Activated naive CD4-positive, alpha-beta T cell treated with anti-CD3 and anti-CD28 coated beads for 36 hours (primary cell): ENCODE measurements around the gene STXBP4. TPM values are rescaled to one million over a fixed set of nuclear protein-coding genes. Genes with fewer than 3 reads are reported as not detected.

Source experiments
- CTCF ChIA-PET: fragments of 350-600 bp; sonication (Branson Sonifier 250); formaldehyde crosslinking; loops from one replicate; lab custom pipeline; 2021; ENCODE audit warnings: antibody characterized with exemption; lab: Charles Lee
- DNase-seq: peaks from one replicate; pipeline ENCODE4 v3.0.0-alpha.2; 2020
- H3K27ac Mint-ChIP-seq: one replicate; pipeline ENCODE4 v1.8.0; 2021; ENCODE audit warnings: mild to moderate bottlenecking, mixed read lengths
- H3K27me3 Mint-ChIP-seq: one replicate; pipeline ENCODE4 v1.8.0; 2021; ENCODE audit warnings: low read depth, mixed read lengths
- H3K36me3 Mint-ChIP-seq: one replicate; pipeline ENCODE4 v1.8.0; 2021; ENCODE audit warnings: low read depth, mixed read lengths
- H3K4me1 Mint-ChIP-seq: one replicate; pipeline ENCODE4 v1.8.0; 2021; ENCODE audit warnings: low read depth, mixed read lengths
- H3K4me3 Mint-ChIP-seq: one replicate; pipeline ENCODE4 v1.8.0; 2021; ENCODE audit warnings: mild to moderate bottlenecking, moderate library complexity, mixed read lengths
- H3K9me3 Mint-ChIP-seq: one replicate; pipeline ENCODE4 v1.8.0; 2021; ENCODE audit warnings: mixed read lengths
- intact Hi-C: fragments of 100-400 bp; cut with micrococcal nuclease; formaldehyde crosslinking; loops from one replicate; pipeline ENCODE4 v1.15.1; 2023
- total RNA-seq, 2 experiments: library from RNA; stranded (reverse); gene quantifications; one replicate each; pipeline ENCODE4 v1.2.3, GENCODE V29; 2021

The STXBP4 gene
- total RNA-seq, 2 experiments from 2014 or later = 4.5 to 5.3 TPM

DNA sequence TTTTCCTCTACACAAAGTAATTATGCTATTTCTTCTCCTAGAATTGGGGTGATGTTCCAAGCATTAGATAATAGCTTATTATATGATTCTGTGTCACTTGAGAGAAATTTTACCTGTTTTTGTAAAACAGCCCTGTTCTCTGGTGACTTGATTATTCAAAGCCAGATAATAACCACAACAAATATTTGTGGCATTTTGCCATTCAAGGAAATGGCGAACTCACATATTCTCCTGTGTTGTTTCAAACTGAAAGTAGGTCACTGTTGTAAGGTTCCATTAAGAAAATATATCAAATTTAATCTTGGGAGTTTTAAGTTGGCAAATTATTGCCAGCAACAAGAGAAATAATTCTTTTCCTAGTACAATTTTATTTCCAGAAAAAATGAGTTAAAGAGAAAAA is 124.8 kb downstream of the STXBP4 start:
- CTCF ChIA-PET = no interaction called here

DNA sequence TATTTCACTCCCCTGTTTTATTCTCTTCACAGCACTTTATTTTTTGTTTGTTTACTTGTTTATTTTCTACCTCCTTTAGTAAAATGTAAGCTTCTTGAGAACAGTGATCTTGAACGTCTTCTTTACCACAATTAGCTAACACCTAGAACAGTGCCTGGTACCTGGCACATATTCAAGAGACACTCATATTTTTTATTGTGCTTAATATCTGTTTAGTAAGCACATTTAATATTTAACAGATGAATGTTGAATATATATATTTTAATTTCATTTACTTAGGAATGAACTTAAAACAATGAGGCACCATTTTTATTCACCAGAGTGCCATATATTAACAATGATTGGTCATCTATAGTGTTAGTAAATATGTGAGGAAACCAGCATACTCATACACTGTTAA is 130.2 kb downstream of the STXBP4 start:
- no peak overlapping the region for H3K27ac Mint-ChIP-seq
- CTCF ChIA-PET = interaction anchor here (0.6 kb wide), 1 partner anchor 637 kb away, joined by 3 read pairs; no protein-coding TSS in a partner anchor
- H3K4me1 Mint-ChIP-seq = no peaks in the 10 kb centered on the region
- H3K36me3 Mint-ChIP-seq = peaks cover 22% of the 10 kb centered on the region
- DNase-seq = no peak
- H3K4me3 Mint-ChIP-seq = no peak overlapping the region
- intact Hi-C loops = no loop called here
- H3K9me3 Mint-ChIP-seq = peaks cover 3% of the 10 kb centered on the region
- H3K27me3 Mint-ChIP-seq = no peaks in the 10 kb centered on the region

More for the DNA sequence above, 124.8 kb downstream of the STXBP4 start:
- Mint-ChIP-seq H3K4me1 (peaks cover 6% of the 10 kb centered on the region), H3K9me3 (no peaks in the 10 kb centered on the region), H3K36me3 (peaks cover 1% of the 10 kb centered on the region), H3K27ac (no peak overlapping the region), H3K4me3 (no peak overlapping the region), H3K27me3 (no peaks in the 10 kb centered on the region)
- intact Hi-C loops = no loop called here
- DNase-seq = no peak

DNA sequence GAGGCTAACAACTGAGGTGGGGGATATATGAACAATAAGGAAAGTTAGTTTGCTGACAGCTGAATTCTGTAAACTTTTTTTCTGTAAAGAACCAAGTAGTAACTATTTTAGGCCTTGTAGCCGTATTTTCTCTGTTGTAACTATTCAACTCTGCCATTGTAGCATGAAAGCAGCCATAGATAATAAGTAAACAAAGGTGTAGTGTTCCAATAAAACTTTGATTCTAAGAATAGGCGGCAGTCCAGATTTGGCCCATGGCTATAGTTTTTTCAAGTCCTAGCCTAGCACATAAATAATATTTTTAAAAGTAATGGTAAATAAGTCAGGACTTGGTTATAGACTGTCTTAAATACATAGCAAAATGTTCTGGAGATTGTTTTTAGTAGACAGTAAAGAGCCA is 142.0 kb downstream of the STXBP4 start:
- no peak overlapping the region for H3K4me3 Mint-ChIP-seq
- no peak for DNase-seq
- peaks cover 15% of the 10 kb centered on the region for H3K36me3 Mint-ChIP-seq
- no peak overlapping the region for H3K27ac Mint-ChIP-seq
- no peaks in the 10 kb centered on the region for H3K27me3 Mint-ChIP-seq
- peaks cover 11% of the 10 kb centered on the region for H3K9me3 Mint-ChIP-seq
- intact Hi-C loops = no loop called here
- CTCF ChIA-PET = no interaction called here
- H3K4me1 Mint-ChIP-seq = no peaks in the 10 kb centered on the region

DNA sequence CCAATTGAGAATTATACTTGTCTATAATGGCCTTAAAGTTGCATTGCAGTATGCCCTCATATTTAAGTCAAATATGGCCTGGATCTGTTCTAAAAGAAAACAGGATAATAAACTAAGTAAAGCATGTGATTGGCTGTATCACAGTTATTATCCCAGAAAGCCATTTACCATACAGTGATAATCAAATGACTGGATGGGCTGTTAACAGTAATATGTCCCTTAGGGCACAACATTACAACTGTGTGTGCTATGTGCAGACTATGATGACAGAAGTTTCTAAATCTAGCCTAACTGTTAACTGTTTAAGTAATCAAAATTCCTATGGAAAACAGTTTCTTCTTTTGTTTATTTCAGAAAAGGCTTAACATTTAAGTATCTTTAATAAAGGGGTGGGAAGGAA is 145.7 kb downstream of the STXBP4 start:
- no peak for DNase-seq
- intact Hi-C loops = no loop called here
- Mint-ChIP-seq H3K27me3 (no peaks in the 10 kb centered on the region), H3K36me3 (no peaks in the 10 kb centered on the region), H3K4me1 (no peaks in the 10 kb centered on the region), H3K27ac (no peak overlapping the region), H3K4me3 (no peak overlapping the region), H3K9me3 (no peaks in the 10 kb centered on the region)
- CTCF ChIA-PET = no interaction called here

DNA sequence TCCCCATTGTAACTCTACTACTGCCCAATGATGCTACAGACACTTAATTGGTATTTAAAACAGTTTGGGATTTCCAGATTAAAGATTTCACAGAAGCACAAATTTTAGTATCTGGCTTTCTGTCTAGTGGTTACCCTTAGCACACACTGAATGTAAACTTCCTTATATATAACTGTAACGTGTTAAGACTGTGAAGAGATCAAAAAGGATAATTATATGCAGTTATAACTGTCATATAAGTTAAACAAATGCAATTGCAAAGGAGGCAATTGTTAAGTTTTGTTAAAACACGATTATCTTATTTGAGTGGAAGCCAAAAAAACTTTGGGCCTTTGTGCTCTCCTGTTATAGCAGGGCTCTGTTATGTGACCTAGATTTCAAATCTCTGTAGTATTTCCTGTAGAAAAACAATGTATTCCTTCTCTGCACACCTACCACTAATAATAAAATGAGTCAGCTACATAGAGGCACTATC is 147.9 kb downstream of the STXBP4 start:
- H3K36me3 Mint-ChIP-seq = no peaks in the 10 kb centered on the region
- H3K9me3 Mint-ChIP-seq = no peaks in the 10 kb centered on the region
- CTCF ChIA-PET = no interaction called here
- no peaks in the 10 kb centered on the region for H3K4me1 Mint-ChIP-seq
- no peak overlapping the region for H3K27ac Mint-ChIP-seq
- intact Hi-C loops = no loop called here
- H3K4me3 Mint-ChIP-seq = no peak overlapping the region
- H3K27me3 Mint-ChIP-seq = no peaks in the 10 kb centered on the region
- no peak for DNase-seq

DNA sequence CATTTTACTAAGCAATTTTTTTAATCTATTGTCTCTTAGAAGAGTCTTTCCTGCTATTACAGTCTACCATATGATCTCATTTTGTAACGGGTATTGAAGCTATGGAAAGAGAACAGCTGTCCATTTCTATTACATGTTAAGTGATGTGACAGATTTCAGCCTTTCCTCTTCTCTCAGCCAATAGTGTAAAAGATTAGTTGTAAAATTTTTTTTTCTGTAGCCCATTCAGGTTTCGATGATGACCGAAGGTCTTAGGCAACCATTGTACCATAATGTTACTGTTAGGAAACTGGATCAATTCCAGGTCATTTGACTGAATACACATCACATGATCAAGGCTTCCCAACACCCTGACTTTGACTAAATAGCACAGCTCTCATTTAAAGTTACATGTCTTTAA is 148.6 kb downstream of the STXBP4 start:
- H3K9me3 Mint-ChIP-seq = no peaks in the 10 kb centered on the region
- no peaks in the 10 kb centered on the region for H3K4me1 Mint-ChIP-seq
- no peaks in the 10 kb centered on the region for H3K27me3 Mint-ChIP-seq
- no peak overlapping the region for H3K4me3 Mint-ChIP-seq
- no peaks in the 10 kb centered on the region for H3K36me3 Mint-ChIP-seq
- intact Hi-C loops = no loop called here
- no peak overlapping the region for H3K27ac Mint-ChIP-seq
- CTCF ChIA-PET = no interaction called here
- DNase-seq = no peak

DNA sequence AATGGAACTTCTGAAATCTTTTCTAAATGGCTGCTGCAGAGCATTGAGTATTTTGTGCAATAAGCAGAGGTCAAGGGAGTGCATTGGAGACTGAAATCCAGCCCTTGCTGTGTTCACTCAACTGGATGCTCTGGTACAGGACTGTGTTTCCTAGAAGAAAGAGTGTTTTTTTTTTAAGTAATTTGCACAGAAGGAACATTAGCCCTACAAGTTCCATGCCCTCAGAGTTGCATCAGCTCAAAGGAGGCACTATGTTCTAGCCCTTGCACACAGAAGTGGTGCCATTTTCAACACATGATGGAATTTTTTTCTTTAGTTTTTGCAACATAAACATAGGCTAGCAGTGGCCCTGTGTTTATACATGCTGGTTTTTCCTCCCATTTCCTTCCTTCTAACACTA is 152.1 kb downstream of the STXBP4 start:
- H3K27ac Mint-ChIP-seq = no peak overlapping the region
- no peaks in the 10 kb centered on the region for H3K9me3 Mint-ChIP-seq
- H3K27me3 Mint-ChIP-seq = no peaks in the 10 kb centered on the region
- CTCF ChIA-PET = interaction anchor here (0.6 kb wide), 1 partner anchor 176 kb away, joined by 4 read pairs; no protein-coding TSS in a partner anchor
- H3K4me1 Mint-ChIP-seq = no peaks in the 10 kb centered on the region
- DNase-seq = no peak
- no peak overlapping the region for H3K4me3 Mint-ChIP-seq
- intact Hi-C loops = no loop called here
- H3K36me3 Mint-ChIP-seq = no peaks in the 10 kb centered on the region

DNA sequence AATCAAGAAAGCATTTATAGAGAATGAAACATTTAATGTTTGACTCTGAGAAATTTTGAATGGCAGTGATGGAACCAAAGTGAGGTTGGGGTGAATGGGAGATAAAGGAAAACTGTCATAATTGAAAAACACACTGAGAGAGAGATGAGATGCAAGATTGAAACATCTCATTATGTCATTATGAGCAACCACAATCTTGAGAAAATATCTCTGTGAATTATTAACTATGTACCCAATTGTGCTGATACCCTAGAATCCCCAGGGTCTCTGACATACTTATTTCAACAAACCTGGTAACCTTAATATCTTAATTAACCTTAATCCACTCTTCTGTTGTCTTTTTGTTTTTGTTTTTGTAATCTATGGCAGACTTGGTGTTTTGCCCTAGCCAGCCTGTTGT is 152.7 kb downstream of the STXBP4 start:
- intact Hi-C loops = no loop called here
- H3K9me3 Mint-ChIP-seq = no peaks in the 10 kb centered on the region
- H3K27me3 Mint-ChIP-seq = no peaks in the 10 kb centered on the region
- CTCF ChIA-PET = interaction anchor here (0.6 kb wide), 2 partner anchors 134 to 176 kb away, joined by 3 to 4 read pairs; no protein-coding TSS in a partner anchor
- no peak overlapping the region for H3K4me3 Mint-ChIP-seq
- no peak for DNase-seq
- H3K36me3 Mint-ChIP-seq = no peaks in the 10 kb centered on the region
- H3K27ac Mint-ChIP-seq = no peak overlapping the region
- no peaks in the 10 kb centered on the region for H3K4me1 Mint-ChIP-seq

DNA sequence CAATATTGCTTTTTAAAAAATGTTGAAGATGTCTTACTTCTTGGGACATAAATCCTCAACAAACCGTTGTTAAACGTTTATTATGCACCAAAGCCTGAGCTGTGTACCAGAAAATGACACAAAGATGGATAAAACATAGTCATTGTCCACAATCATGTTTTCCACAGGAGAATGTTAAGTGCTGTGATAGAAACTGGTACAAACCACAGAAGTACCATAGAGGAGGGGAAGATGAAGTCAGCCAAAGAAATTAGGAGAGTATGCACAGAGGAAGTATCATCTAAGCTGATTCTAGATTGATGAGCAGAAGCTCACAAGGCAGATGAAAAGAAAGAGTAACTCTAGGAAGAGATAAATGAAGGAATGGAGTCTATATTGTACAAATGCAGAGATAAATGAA is 153.5 kb downstream of the STXBP4 start:
- CTCF ChIA-PET = no interaction called here
- H3K4me3 Mint-ChIP-seq = no peak overlapping the region
- H3K4me1 Mint-ChIP-seq = no peaks in the 10 kb centered on the region
- intact Hi-C loops = no loop called here
- H3K27ac Mint-ChIP-seq = no peak overlapping the region
- H3K36me3 Mint-ChIP-seq = no peaks in the 10 kb centered on the region
- DNase-seq = no peak
- H3K27me3 Mint-ChIP-seq = no peaks in the 10 kb centered on the region
- no peaks in the 10 kb centered on the region for H3K9me3 Mint-ChIP-seq

DNA sequence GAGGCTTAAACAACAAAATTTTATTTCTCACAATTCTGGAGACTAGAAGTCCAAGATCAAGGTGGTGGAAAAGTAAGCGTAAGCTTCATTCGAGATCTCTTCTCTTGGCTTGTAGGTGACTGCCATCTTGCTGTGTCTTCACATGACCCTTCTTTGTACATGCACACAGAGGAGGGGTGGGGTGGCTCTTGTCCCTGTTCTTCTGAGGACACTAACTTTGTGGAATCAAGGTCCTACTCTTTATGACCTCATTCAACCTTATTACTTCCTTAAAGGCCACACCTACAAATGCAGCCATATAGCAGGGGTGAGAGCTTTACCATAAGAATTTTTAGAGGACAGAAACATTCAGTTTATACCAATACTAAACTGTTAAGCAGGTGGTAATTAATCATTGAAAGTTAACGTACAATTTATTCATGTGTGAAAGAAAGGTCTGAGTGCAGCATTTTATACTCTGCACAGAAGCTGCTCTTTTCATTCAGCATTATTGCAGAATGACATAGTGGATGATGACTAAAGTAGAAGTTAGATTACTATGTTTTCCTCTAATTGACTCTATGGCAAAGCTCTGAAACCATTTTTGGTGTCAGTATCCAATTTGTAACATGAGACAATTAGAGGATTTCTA is 156.3 kb downstream of the STXBP4 start:
- H3K9me3 Mint-ChIP-seq = no peaks in the 10 kb centered on the region
- no peak for DNase-seq
- H3K4me3 Mint-ChIP-seq = no peak overlapping the region
- H3K27ac Mint-ChIP-seq = no peak overlapping the region
- H3K36me3 Mint-ChIP-seq = peaks cover 3% of the 10 kb centered on the region
- CTCF ChIA-PET = no interaction called here
- intact Hi-C loops = no loop called here
- no peaks in the 10 kb centered on the region for H3K4me1 Mint-ChIP-seq
- H3K27me3 Mint-ChIP-seq = no peaks in the 10 kb centered on the region

DNA sequence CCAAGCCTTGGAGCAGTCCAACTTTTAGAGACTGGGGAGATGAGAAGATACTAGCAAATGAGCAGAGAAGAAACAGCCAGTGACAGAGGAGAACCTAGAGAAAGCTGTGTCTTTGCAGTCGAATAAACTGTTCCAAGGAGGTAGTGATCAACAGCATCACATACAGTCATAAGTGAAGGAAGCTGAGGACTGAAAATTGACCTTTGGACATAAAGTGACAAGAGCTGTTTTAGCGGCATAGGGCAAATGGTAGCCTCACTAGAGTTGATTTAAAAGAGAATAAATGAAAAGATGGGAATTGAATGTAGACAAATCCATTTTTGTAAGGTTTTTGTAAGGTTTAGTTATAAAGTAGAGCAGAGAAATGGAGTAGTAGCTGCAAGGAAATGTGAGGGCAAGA is 165.0 kb downstream of the STXBP4 start:
- DNase-seq = no peak
- Mint-ChIP-seq H3K27me3 (no peaks in the 10 kb centered on the region), H3K36me3 (peaks cover 2% of the 10 kb centered on the region), H3K4me3 (no peak overlapping the region), H3K4me1 (no peaks in the 10 kb centered on the region), H3K9me3 (no peaks in the 10 kb centered on the region), H3K27ac (no peak overlapping the region)
- CTCF ChIA-PET = no interaction called here
- intact Hi-C loops = no loop called here

DNA sequence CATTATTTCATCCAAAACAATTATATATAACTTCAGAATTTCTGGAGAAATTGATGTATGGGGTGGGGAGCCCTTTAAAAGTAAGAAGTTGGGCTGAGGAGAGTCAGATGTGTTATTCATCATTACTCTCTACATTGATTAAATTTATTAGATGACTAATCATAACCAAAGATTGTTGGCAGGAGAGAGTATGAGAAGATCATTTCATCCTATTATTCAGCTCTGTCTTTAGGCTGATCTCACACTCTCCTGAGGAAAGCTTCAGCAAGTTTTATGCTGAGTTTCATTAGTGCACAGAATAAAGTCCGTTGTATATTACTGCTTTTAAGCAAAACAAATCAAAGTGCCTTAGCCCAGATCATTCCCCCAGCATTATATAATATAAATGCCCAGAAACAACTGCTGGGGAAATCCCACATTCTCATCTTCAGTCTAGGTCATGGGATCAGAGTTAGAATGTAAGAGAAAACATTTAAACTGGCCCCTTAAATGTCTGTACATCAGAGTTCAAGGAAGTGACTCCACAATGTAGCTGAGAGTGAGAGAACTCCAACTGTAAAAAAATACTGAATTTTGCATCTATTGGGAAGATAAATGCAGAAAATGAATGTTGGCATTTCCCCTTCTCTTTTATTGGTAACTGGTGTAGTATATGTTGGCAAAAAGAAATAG is 166.1 kb downstream of the STXBP4 start:
- DNase-seq = no peak
- Mint-ChIP-seq H3K36me3 (no peaks in the 10 kb centered on the region), H3K9me3 (no peaks in the 10 kb centered on the region), H3K27me3 (no peaks in the 10 kb centered on the region), H3K4me1 (no peaks in the 10 kb centered on the region), H3K4me3 (no peak overlapping the region), H3K27ac (no peak overlapping the region)
- intact Hi-C loops = no loop called here
- CTCF ChIA-PET = no interaction called here

DNA sequence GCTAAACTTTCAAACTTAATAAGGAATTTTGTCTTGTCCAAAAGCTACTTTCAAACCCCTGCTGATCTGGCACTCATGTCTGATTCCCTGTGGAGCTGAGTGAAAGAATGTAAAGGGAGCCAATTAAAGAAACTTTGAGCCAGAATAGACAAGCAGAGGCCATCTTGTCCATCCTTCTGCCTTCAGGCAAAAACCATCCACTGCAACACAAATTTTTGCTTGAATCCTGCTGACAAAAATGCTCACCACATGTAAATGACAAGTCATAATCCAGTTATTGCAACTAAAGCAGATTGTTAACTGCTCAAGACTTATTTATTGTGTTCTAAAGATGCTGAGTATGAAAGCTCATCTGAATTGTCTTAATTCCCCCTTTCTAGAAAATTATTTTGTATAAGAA is 172.2 kb downstream of the STXBP4 start:
- H3K4me3 Mint-ChIP-seq = no peak overlapping the region
- intact Hi-C loops = no loop called here
- H3K9me3 Mint-ChIP-seq = no peaks in the 10 kb centered on the region
- CTCF ChIA-PET = no interaction called here
- no peaks in the 10 kb centered on the region for H3K27me3 Mint-ChIP-seq
- H3K4me1 Mint-ChIP-seq = no peaks in the 10 kb centered on the region
- H3K27ac Mint-ChIP-seq = no peak overlapping the region
- DNase-seq = no peak
- peaks cover 1% of the 10 kb centered on the region for H3K36me3 Mint-ChIP-seq
